ENCODE data around the gene MBTD1.

MBTD1 gene

DNA sequence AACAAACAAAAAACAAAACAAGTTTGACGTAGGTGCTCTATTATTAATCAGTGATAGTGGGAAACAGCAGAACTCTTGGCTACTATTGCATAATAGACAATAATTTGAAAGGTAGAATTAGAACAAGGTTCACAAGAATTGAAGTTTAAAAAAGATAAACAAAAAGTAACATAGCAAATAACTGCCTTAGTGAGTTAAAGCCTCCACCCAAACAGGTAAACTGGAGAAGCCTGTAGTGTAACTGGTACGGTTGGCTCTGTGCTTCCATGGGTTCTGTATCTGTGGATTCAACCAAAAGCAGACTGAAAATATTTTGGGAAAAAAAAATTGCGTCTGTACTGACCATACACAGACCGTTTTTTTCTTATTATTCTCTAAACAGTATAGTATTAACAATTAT, 38.5 kb downstream of the MBTD1 start:
- no peaks in the 10 kb centered on the region for H3K27me3 ChIP-seq
- H3K36me3 ChIP-seq, result peaks cover 77% of the 10 kb centered on the region
- H3K4me1 ChIP-seq (ENCODE audit: control insufficient read depth in 1 of 2, insufficient read depth in 1 of 2, low read depth in 1 of 2, low read length in 1 of 2), result no peaks in the 10 kb centered on the region
- TF ChIP-seq, protein P1, sequence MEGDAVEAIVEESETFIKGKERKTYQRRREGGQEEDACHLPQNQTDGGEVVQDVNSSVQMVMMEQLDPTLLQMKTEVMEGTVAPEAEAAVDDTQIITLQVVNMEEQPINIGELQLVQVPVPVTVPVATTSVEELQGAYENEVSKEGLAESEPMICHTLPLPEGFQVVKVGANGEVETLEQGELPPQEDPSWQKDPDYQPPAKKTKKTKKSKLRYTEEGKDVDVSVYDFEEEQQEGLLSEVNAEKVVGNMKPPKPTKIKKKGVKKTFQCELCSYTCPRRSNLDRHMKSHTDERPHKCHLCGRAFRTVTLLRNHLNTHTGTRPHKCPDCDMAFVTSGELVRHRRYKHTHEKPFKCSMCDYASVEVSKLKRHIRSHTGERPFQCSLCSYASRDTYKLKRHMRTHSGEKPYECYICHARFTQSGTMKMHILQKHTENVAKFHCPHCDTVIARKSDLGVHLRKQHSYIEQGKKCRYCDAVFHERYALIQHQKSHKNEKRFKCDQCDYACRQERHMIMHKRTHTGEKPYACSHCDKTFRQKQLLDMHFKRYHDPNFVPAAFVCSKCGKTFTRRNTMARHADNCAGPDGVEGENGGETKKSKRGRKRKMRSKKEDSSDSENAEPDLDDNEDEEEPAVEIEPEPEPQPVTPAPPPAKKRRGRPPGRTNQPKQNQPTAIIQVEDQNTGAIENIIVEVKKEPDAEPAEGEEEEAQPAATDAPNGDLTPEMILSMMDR (IDR thresholded peaks at IDR 0.05), result no peak
- H3K9me3 ChIP-seq, result no peaks in the 10 kb centered on the region
- no peak overlapping the region for H3K4me3 ChIP-seq (ENCODE audit: low read depth in 1 of 2, low read length in 1 of 2)
- H3K27ac ChIP-seq, result no peak overlapping the region

DNA sequence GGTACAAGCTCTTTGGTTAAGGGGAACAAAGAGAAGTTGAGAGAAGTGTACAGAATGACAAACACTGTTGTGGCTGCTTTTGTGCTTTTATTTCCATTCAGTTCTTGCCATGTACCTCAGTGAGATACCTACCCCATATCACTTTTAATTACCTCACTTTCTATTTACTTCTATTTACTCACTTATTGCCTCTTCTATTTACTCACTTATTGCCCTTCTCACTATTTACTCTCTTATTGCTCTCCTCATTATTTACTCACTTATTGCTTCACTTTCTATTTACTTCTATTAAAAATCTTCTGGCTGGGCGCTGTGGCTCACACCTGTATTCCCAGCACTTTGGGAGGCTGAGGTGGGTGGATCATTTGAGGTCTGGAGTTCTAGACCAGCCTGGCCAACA, 41.9 kb downstream of the MBTD1 start:
- TF ChIP-seq, protein P1 (IDR thresholded peaks at IDR 0.05), result no peak
- Histone ChIP-seq H3K36me3 (peaks cover 82% of the 10 kb centered on the region), H3K4me1 (ENCODE audit: control insufficient read depth in 1 of 2, insufficient read depth in 1 of 2, low read depth in 1 of 2, low read length in 1 of 2) (no peaks in the 10 kb centered on the region)

DNA sequence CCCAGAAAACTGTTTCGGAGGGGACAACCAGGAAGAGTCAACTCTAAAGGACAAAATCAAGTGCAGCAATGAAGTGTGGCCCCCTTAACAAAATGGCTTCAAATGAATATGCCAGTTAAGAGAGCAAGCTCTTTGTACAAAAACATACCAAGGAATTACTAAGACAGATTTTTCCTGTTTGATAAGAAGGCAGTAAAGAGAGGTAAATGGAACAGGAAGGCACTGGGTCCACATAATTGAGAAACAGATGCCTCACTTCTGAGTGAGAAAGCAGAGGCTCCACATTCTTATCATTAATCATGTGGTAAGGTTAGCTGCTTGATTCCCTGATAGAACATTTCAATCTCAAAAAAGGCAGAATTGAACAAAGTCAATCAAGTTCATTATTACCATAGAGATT, 44.9 kb downstream of the MBTD1 start:
- Histone ChIP-seq H3K9me3 (no peaks in the 10 kb centered on the region), H3K36me3 (peaks cover 66% of the 10 kb centered on the region), H3K4me1 (ENCODE audit: control insufficient read depth in 1 of 2, insufficient read depth in 1 of 2, low read depth in 1 of 2, low read length in 1 of 2) (no peaks in the 10 kb centered on the region), H3K27ac (no peak overlapping the region), H3K27me3 (no peaks in the 10 kb centered on the region), H3K4me3 (ENCODE audit: low read depth in 1 of 2, low read length in 1 of 2) (no peak overlapping the region)
- TF ChIP-seq, protein P1 (IDR thresholded peaks at IDR 0.05), result no peak

More for the DNA sequence above, 41.9 kb downstream of the MBTD1 start:
- Histone ChIP-seq H3K27me3 (no peaks in the 10 kb centered on the region), H3K4me3 (ENCODE audit: low read depth in 1 of 2, low read length in 1 of 2) (no peak overlapping the region), H3K27ac (no peak overlapping the region), H3K9me3 (no peaks in the 10 kb centered on the region)

DNA sequence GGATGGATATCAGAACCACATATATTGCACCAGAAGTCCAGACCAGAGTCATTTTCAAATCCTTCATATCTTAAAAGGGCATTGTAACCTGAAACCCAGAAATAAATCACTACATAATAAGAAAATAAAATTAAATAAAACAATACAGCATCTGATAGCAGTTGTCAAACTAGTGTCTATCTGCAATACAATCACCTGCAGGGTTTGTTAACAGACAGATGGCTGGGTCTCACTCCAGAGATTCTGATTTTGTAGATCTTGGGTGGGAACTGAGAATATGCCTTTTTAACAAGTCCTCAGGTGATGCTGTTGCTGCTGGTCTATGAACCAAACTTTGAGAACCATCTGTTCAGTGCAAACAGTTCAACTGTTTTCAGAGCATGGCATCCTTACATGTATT, 56.0 kb downstream of the MBTD1 start:
- peaks cover 94% of the 10 kb centered on the region for H3K36me3 ChIP-seq
- no peak overlapping the region for H3K4me3 ChIP-seq (ENCODE audit: low read depth in 1 of 2, low read length in 1 of 2)

DNA sequence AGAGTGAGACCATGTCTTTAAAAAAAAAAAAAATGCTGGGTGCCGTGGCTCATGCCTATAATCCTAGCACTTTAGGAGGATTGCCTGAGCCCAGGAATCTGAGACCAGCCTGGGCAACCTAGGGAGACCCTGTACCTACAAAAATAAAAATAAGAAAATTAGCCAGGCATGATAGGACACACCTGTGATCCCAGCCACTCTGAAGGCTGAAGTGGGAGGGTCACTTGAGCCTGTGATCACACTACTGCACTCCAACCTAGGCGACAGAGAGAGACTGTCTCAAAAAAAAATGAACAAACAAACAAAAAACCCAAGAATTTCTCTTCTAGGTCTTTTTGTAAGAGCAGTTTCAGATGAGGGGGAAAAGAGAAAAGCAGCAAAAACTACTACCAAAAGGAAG, 59.0 kb downstream of the MBTD1 start:
- Histone ChIP-seq H3K27ac (no peak overlapping the region), H3K36me3 (peaks cover 91% of the 10 kb centered on the region), H3K4me1 (ENCODE audit: control insufficient read depth in 1 of 2, insufficient read depth in 1 of 2, low read depth in 1 of 2, low read length in 1 of 2) (no peaks in the 10 kb centered on the region), H3K27me3 (no peaks in the 10 kb centered on the region), H3K9me3 (no peaks in the 10 kb centered on the region), H3K4me3 (ENCODE audit: low read depth in 1 of 2, low read length in 1 of 2) (no peak overlapping the region)
- TF ChIP-seq, protein P1 (IDR thresholded peaks at IDR 0.05), result no peak

More for the DNA sequence above, 56.0 kb downstream of the MBTD1 start:
- Histone ChIP-seq H3K4me1 (ENCODE audit: control insufficient read depth in 1 of 2, insufficient read depth in 1 of 2, low read depth in 1 of 2, low read length in 1 of 2) (no peaks in the 10 kb centered on the region), H3K27me3 (no peaks in the 10 kb centered on the region), H3K9me3 (no peaks in the 10 kb centered on the region), H3K27ac (no peak overlapping the region)
- TF ChIP-seq, protein P1 (IDR thresholded peaks at IDR 0.05), result no peak

DNA sequence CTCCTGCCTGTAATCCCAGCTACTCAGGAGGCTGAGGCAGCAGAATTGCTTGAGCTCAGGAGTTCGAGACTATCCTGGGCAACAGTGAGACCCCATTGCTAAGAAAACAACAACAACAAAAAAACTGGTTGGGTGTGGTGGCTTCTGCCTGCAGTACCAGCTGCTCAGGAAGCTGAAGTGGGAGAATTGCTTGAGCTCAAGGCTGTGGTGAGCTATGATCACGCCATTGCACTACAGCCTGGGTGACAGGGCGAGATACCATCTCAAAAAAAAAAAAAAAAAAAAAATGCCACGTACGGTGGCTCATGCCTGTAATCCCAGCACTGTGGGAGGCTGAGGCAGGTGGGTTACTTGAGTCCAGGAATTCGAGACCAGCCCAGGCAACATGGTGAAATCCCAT, 59.6 kb downstream of the MBTD1 start:
- no peaks in the 10 kb centered on the region for H3K9me3 ChIP-seq
- TF ChIP-seq, protein P1 (IDR thresholded peaks at IDR 0.05), result no peak
- H3K27me3 ChIP-seq, result no peaks in the 10 kb centered on the region
- H3K27ac ChIP-seq, result no peak overlapping the region
- no peaks in the 10 kb centered on the region for H3K4me1 ChIP-seq (ENCODE audit: control insufficient read depth in 1 of 2, insufficient read depth in 1 of 2, low read depth in 1 of 2, low read length in 1 of 2)
- peaks cover 91% of the 10 kb centered on the region for H3K36me3 ChIP-seq
- H3K4me3 ChIP-seq (ENCODE audit: low read depth in 1 of 2, low read length in 1 of 2), result no peak overlapping the region

Measured in neutrophil (primary cell).